ENCODE data around the gene KLF14. TPM values are rescaled to one million over a fixed set of nuclear protein-coding genes. Genes with fewer than 3 reads are reported as not detected.

The KLF14 gene
- total RNA-seq, 1 donor from 2014 or later = not detected

GRCh38 chr7:130758429-130759056, 24.5 kb upstream of the KLF14 start:
- Mint-ChIP-seq H3K27me3 (ENCODE audit: unreplicated experiment) (no peaks in the 10 kb centered on the region), H3K4me1 (ENCODE audit: low read depth, unreplicated experiment) (no peaks in the 10 kb centered on the region), H3K27ac (ENCODE audit: unreplicated experiment) (no peak overlapping the region), H3K36me3 (ENCODE audit: unreplicated experiment) (no peaks in the 10 kb centered on the region), H3K9me3 (ENCODE audit: unreplicated experiment) (no peaks in the 10 kb centered on the region), H3K4me3 (ENCODE audit: unreplicated experiment) (no peak overlapping the region)
- DNase-seq = no peak
- peak; percentile 90 for TF ChIP-seq CTCF (IDR thresholded peaks at IDR 0.05; ENCODE audit: partially characterized antibody, unreplicated experiment)

- H3K36me3 Mint-ChIP-seq (ENCODE audit: unreplicated experiment) = no peaks in the 10 kb centered on the region
- H3K27me3 Mint-ChIP-seq (ENCODE audit: unreplicated experiment) = peaks cover 2% of the 10 kb centered on the region
- no peaks in the 10 kb centered on the region for H3K4me1 Mint-ChIP-seq (ENCODE audit: low read depth, unreplicated experiment)
- H3K9me3 Mint-ChIP-seq (ENCODE audit: unreplicated experiment) = no peaks in the 10 kb centered on the region
- H3K27ac Mint-ChIP-seq (ENCODE audit: unreplicated experiment) = no peak overlapping the region
- TF ChIP-seq CTCF (IDR thresholded peaks at IDR 0.05; ENCODE audit: partially characterized antibody, unreplicated experiment) = no peak
- DNase-seq = no peak
- H3K4me3 Mint-ChIP-seq (ENCODE audit: unreplicated experiment) = no peak overlapping the region
Measured at GRCh38 chr7:130756316-130756715, 22.3 kb upstream of the KLF14 start.

GRCh38 chr7:130752424-130752823, 18.4 kb upstream of the KLF14 start:
- TF ChIP-seq CTCF (IDR thresholded peaks at IDR 0.05; ENCODE audit: partially characterized antibody, unreplicated experiment) = no peak
- Mint-ChIP-seq H3K27me3 (ENCODE audit: unreplicated experiment) (peaks cover 2% of the 10 kb centered on the region), H3K4me3 (ENCODE audit: unreplicated experiment) (no peak overlapping the region), H3K36me3 (ENCODE audit: unreplicated experiment) (no peaks in the 10 kb centered on the region), H3K4me1 (ENCODE audit: low read depth, unreplicated experiment) (no peaks in the 10 kb centered on the region), H3K9me3 (ENCODE audit: unreplicated experiment) (no peaks in the 10 kb centered on the region), H3K27ac (ENCODE audit: unreplicated experiment) (no peak overlapping the region)
- no peak for DNase-seq

GRCh38 chr7:130750755-130751154, 16.7 kb upstream of the KLF14 start:
- no peaks in the 10 kb centered on the region for H3K9me3 Mint-ChIP-seq (ENCODE audit: unreplicated experiment)

More at GRCh38 chr7:130750755-130751154, 16.7 kb upstream of the KLF14 start:
- Mint-ChIP-seq H3K27me3 (ENCODE audit: unreplicated experiment) (peaks cover 2% of the 10 kb centered on the region), H3K27ac (ENCODE audit: unreplicated experiment) (no peak overlapping the region), H3K36me3 (ENCODE audit: unreplicated experiment) (no peaks in the 10 kb centered on the region), H3K4me1 (ENCODE audit: low read depth, unreplicated experiment) (no peaks in the 10 kb centered on the region), H3K4me3 (ENCODE audit: unreplicated experiment) (no peak overlapping the region)
- no peak for TF ChIP-seq CTCF (IDR thresholded peaks at IDR 0.05; ENCODE audit: partially characterized antibody, unreplicated experiment)
- DNase-seq = no peak
